H1 (cell line): Measurements from ENCODE around the gene FAM50A. TPM values are rescaled to one million over a fixed set of nuclear protein-coding genes. Genes with fewer than 3 reads are reported as not detected.

ENCODE experiments used
- CTCF ChIA-PET: fragments of 300-600 bp; sonication (Branson Sonifier 250); formaldehyde crosslinking; loops from one replicate; lab custom pipeline; 2021; ENCODE audit not compliant: partially characterized antibody; lab: Charles Lee
- POLR2A ChIA-PET: fragments of 300-600 bp; sonication (Branson Sonifier 250); formaldehyde crosslinking; loops from one replicate; lab custom pipeline; 2021; ENCODE audit warnings: inconsistent platforms; ENCODE audit not compliant: partially characterized antibody; lab: Charles Lee
- DNase-seq, 2 experiments: peaks; one replicate each; pipeline versions ENCODE4 v3.0.0 to v3.0.0-alpha.2; 2010 to 2022; ENCODE audit warnings: low spot score in 2 of 2, low read depth in 1 of 2, mixed read lengths in 1 of 2
- FAIRE-seq: peaks from 2 replicates; lab custom pipeline; 2011; peaks lifted over from hg19 to GRCh38; lab: Jason Lieb, UNC
- H2AFZ ChIP-seq: 2 replicates; pipeline ENCODE4 v1.8.1; 2012; ENCODE audit warnings: low read length, inconsistent platforms
- H2AK5ac ChIP-seq: 2 replicates; pipeline ENCODE4 v1.6.1; 2013; ENCODE audit warnings: low read depth, low read length
- H2BK120ac ChIP-seq: replicated peaks from 2 replicates; pipeline ENCODE3; 2013; ENCODE audit warnings: low read depth, low read length, inconsistent platforms
- H2BK12ac ChIP-seq: 2 replicates; pipeline ENCODE4 v1.6.1; 2013; ENCODE audit warnings: low read depth, low read length
- H2BK15ac ChIP-seq: 2 replicates; pipeline ENCODE4 v1.6.1; 2013; ENCODE audit warnings: low read length
- H2BK20ac ChIP-seq: 2 replicates; pipeline ENCODE4 v1.6.1; 2013; ENCODE audit warnings: low read length
- H2BK5ac ChIP-seq: 2 replicates; pipeline ENCODE4 v1.6.1; 2013; ENCODE audit warnings: low read depth, low read length
- H3K14ac ChIP-seq: 2 replicates; pipeline ENCODE4 v1.6.1; 2013; ENCODE audit warnings: inconsistent platforms; ENCODE audit not compliant: insufficient read length
- H3K18ac ChIP-seq: 2 replicates; pipeline ENCODE4 v1.6.1; 2013; ENCODE audit warnings: low read length; ENCODE audit errors: extremely low read depth
- H3K23ac ChIP-seq: 2 replicates; pipeline ENCODE4 v1.6.1; 2013; ENCODE audit warnings: inconsistent platforms; ENCODE audit not compliant: insufficient read length
- H3K23me2 ChIP-seq: 2 replicates; pipeline ENCODE4 v1.6.1; 2013; ENCODE audit warnings: low read depth, low read length
- H3K27ac ChIP-seq: 2 replicates; pipeline ENCODE4 v1.6.1; 2011; ENCODE audit warnings: low read depth, low read length, inconsistent platforms
- H3K27me3 ChIP-seq, 4 experiments: replicated peaks in 1 of 4; 1 replicate in 1 of 4; 2 replicates in 3 of 4; pipeline versions ENCODE4 v1.6.1 to v1.8.1; 2011 to 2013; ENCODE audit warnings: low read length in 3 of 4, mild to moderate bottlenecking in 3 of 4, inconsistent platforms in 2 of 4, mixed read lengths in 2 of 4, moderate library complexity in 1 of 4; ENCODE audit not compliant: control insufficient read depth in 3 of 4, insufficient read depth in 3 of 4; ENCODE audit errors: extremely low read depth in 1 of 4
- H3K36me3 ChIP-seq, 4 experiments: 2 replicates each; pipeline versions ENCODE4 v1.6.1 to v1.8.1; 2011 to 2013; ENCODE audit warnings: mild to moderate bottlenecking in 4 of 4, low read length in 3 of 4, moderate library complexity in 2 of 4, control low read depth in 1 of 4, inconsistent platforms in 1 of 4; ENCODE audit not compliant: insufficient read depth in 4 of 4, control insufficient read depth in 2 of 4
- H3K4ac ChIP-seq: replicated peaks from 2 replicates; pipeline ENCODE3; 2013; ENCODE audit warnings: low read length, low read depth, mixed read lengths, inconsistent platforms; ENCODE audit not compliant: insufficient read length
- H3K4me1 ChIP-seq, 4 experiments: replicated peaks in 1 of 4; 1 replicate in 1 of 4; 2 replicates in 3 of 4; pipeline versions ENCODE4 v1.6.1 to v1.8.1; 2011 to 2013; ENCODE audit warnings: low read length in 3 of 4, inconsistent platforms in 2 of 4, mixed read lengths in 1 of 4; ENCODE audit not compliant: insufficient read depth in 4 of 4, control insufficient read depth in 3 of 4
- H3K4me2 ChIP-seq, 2 experiments: 2 replicates each; pipeline versions ENCODE4 v1.6.1 to v1.8.1; 2011 to 2013; ENCODE audit warnings: low read depth in 2 of 2, low read length in 2 of 2, control low read depth in 1 of 2, inconsistent platforms in 1 of 2, mild to moderate bottlenecking in 1 of 2; ENCODE audit not compliant: insufficient read depth in 1 of 2
- H3K4me3 ChIP-seq, 4 experiments: fragments of 200-600, 300-600 bp in 1 of 4; sonication (generic), shearing (Covaris generic), sonication (Bioruptor Twin) in 1 of 4; 2 replicates each; pipeline versions ENCODE4 v1.5.1 to v1.8.1; 2011 to 2016; ENCODE audit warnings: low read length in 4 of 4, low read depth in 3 of 4, control low read depth in 2 of 4, inconsistent platforms in 2 of 4, mild to moderate bottlenecking in 2 of 4, mixed read lengths in 1 of 4, moderate library complexity in 1 of 4; ENCODE audit not compliant: insufficient read depth in 2 of 4; ENCODE audit errors: extremely low read depth in 1 of 4
- H3K56ac ChIP-seq: replicated peaks from 2 replicates; pipeline ENCODE3; 2013; ENCODE audit warnings: low read depth, mild to moderate bottlenecking, mixed read lengths, low read length, inconsistent platforms; ENCODE audit not compliant: insufficient read length
- H3K79me1 ChIP-seq: 2 replicates; pipeline ENCODE4 v1.6.1; 2013; ENCODE audit warnings: low read depth, low read length, control low read depth
- H3K79me2 ChIP-seq, 2 experiments: 2 replicates each; pipeline versions ENCODE4 v1.6.1 to v1.8.1; 2012 to 2013; ENCODE audit warnings: low read length in 2 of 2, mild to moderate bottlenecking in 2 of 2, inconsistent platforms in 1 of 2; ENCODE audit not compliant: insufficient read depth in 2 of 2, control insufficient read depth in 1 of 2
- H3K9ac ChIP-seq, 4 experiments: replicated peaks in 1 of 4; 1 replicate in 1 of 4; 2 replicates in 3 of 4; pipeline versions ENCODE4 v1.6.1 to v1.8.1; 2011 to 2013; ENCODE audit warnings: low read depth in 3 of 4, low read length in 3 of 4, control low read depth in 2 of 4, mild to moderate bottlenecking in 2 of 4, moderate library complexity in 2 of 4, inconsistent platforms in 1 of 4; ENCODE audit errors: extremely low read depth in 1 of 4
- H3K9me3 ChIP-seq, 2 experiments: 2 replicates each; pipeline versions ENCODE4 v1.6.1 to v1.8.1; 2012 to 2013; ENCODE audit warnings: mild to moderate bottlenecking in 2 of 2, moderate library complexity in 2 of 2, control low read depth in 1 of 2, inconsistent platforms in 1 of 2, low read depth in 1 of 2, low read length in 1 of 2, mixed read lengths in 1 of 2; ENCODE audit not compliant: insufficient read depth in 2 of 2
- H4K20me1 ChIP-seq, 2 experiments: replicated peaks in 1 of 2; 2 replicates each; pipeline versions ENCODE3 to v1.8.1; 2011 to 2013; ENCODE audit warnings: inconsistent platforms in 2 of 2, low read length in 2 of 2, mild to moderate bottlenecking in 1 of 2; ENCODE audit not compliant: insufficient read depth in 2 of 2, control insufficient read depth in 1 of 2
- H4K5ac ChIP-seq: 2 replicates; pipeline ENCODE4 v1.6.1; 2013; ENCODE audit warnings: low read length, low read depth, mixed read lengths, inconsistent platforms; ENCODE audit not compliant: insufficient read length
- H4K8ac ChIP-seq: 2 replicates; pipeline ENCODE4 v1.8.0; 2013; ENCODE audit warnings: mild to moderate bottlenecking, moderate library complexity, low read length, inconsistent platforms; ENCODE audit not compliant: insufficient read depth; ENCODE audit errors: extremely low read depth
- H4K91ac ChIP-seq: replicated peaks from 2 replicates; pipeline ENCODE3; 2013; ENCODE audit warnings: low read length, mixed read lengths, inconsistent platforms; ENCODE audit not compliant: insufficient read length
- E2F6 ChIP-seq: IDR thresholded peaks from 2 replicates; pipeline ENCODE4 v1.6.1; 2012; ENCODE audit warnings: inconsistent platforms
- HDAC6 ChIP-seq: IDR thresholded peaks from one replicate; pipeline ENCODE4 v1.7.1; 2012; ENCODE audit warnings: low read depth, mild to moderate bottlenecking, inconsistent platforms, low read length, moderate library complexity
- KDM4A ChIP-seq: IDR thresholded peaks from one replicate; pipeline ENCODE4 v1.7.1; 2012; ENCODE audit warnings: low read depth, mild to moderate bottlenecking, moderate library complexity, low read length, inconsistent platforms; ENCODE audit not compliant: severe bottlenecking
- RAD21 ChIP-seq, 2 experiments: IDR thresholded peaks in 1 of 2; conservative IDR thresholded peaks in 1 of 2; 2 replicates each; pipeline ENCODE4 v1.6.1; 2011; ENCODE audit warnings: low read depth in 2 of 2, low read length in 2 of 2, improper control_type of control experiment in 1 of 2, inconsistent platforms in 1 of 2, mild to moderate bottlenecking in 1 of 2, moderate library complexity in 1 of 2
- RFX5 ChIP-seq: IDR thresholded peaks from 2 replicates; pipeline ENCODE4 v1.6.1; 2011; ENCODE audit warnings: low read depth, low read length, improper control_type of control experiment, borderline replicate concordance
- SIRT6 ChIP-seq: IDR thresholded peaks from one replicate; pipeline ENCODE4 v1.7.1; 2012; ENCODE audit warnings: low read length, inconsistent platforms
- SP2 ChIP-seq: IDR thresholded peaks from 2 replicates; pipeline ENCODE4 v1.6.1; 2012; ENCODE audit warnings: mild to moderate bottlenecking, low read length, inconsistent platforms
- SRF ChIP-seq: IDR thresholded peaks from 2 replicates; pipeline ENCODE4 v1.6.1; 2011; ENCODE audit warnings: mild to moderate bottlenecking, low read depth, low read length, moderate library complexity
- TEAD4 ChIP-seq: IDR thresholded peaks from 2 replicates; pipeline ENCODE4 v1.6.1; 2012; ENCODE audit warnings: low read depth, low read length, inconsistent platforms, mixed read lengths
- WGBS, 2 experiments: shearing (Covaris generic) in 1 of 2; methylation state at CpG; one replicate each; pipeline versions ENCODE4 v1.1.6 to v1.1.7; 2013 to 2015; ENCODE audit warnings: low lambda C conversion rate in 2 of 2, mixed read lengths in 2 of 2, inconsistent platforms in 1 of 2, low coverage in 1 of 2, missing lambda C conversion rate in 1 of 2; ENCODE audit not compliant: insufficient replicate concordance in 2 of 2, insufficient coverage in 1 of 2, insufficient read length in 1 of 2; ENCODE audit errors: extremely low coverage in 1 of 2, missing lambda C conversion rate in 1 of 2; 5-methylcytosine and 5-hydroxymethylcytosine counted together
- polyA plus RNA-seq, 7 experiments: library from polyadenylated mRNA; depleted of rRNA in 3 of 7; stranded (reverse) in 5 of 7; unstranded in 2 of 7; fragments of >200 nt in 5 of 7; fragments of 200-250 nt in 2 of 7; gene quantifications; 1 replicate in 5 of 7; 2 replicates in 1 of 7; 4 replicates in 1 of 7; pipeline versions ENCODE4 v1.2.1 to v1.2.3, GENCODE V29; 2011 to 2013; ENCODE audit warnings: missing spikeins in 2 of 7, mixed read lengths in 2 of 7
- total RNA-seq: library from RNA; stranded (reverse); fragmentation: NEBNext Ultra II Directional; extraction: Animal tissue kit (Norgen Biotek cat#: 25700); gene quantifications from 2 replicates; pipeline ENCODE4 v1.2.1, GENCODE V29; 2021
- TF ChIP-seq, protein P1 (sequence below): IDR thresholded peaks from 2 replicates; pipeline ENCODE4 v1.6.1; 2011; ENCODE audit warnings: low read length, improper control_type of control experiment
- TF ChIP-seq, protein P2 (sequence below): IDR thresholded peaks from 2 replicates; pipeline ENCODE4 v1.6.1; 2012; ENCODE audit warnings: inconsistent platforms

FAM50A gene
- total and polyA plus RNA-seq, 2 of the 8 experiments (the other 6 are each of a cell fraction or from before 2014, with no cell fraction given): 30.7 to 48.7 TPM

GRCh38 chrX:154450312-154450711 is 6.4 kb downstream of the FAM50A start:
- no peaks in the 10 kb centered on the region; the same call in 1 of the 2 replicates for H3K79me1 ChIP-seq
- H3K4me1 ChIP-seq: no peaks in the 10 kb centered on the region
- H3K18ac ChIP-seq: no peak overlapping the region
- H3K14ac ChIP-seq: no peak overlapping the region
- no peak overlapping the region for H4K8ac ChIP-seq
- no peaks in the 10 kb centered on the region for H3K23me2 ChIP-seq
- H3K4ac ChIP-seq: no peak overlapping the region
- H2BK15ac ChIP-seq: no peak overlapping the region
- H3K23ac ChIP-seq: no peak overlapping the region
- no peak overlapping the region for H3K56ac ChIP-seq
- H3K36me3 ChIP-seq: peaks cover 0 to 17% (median 5%) of the 10 kb centered on the region in 4 experiments; a peak in 5 of 8 replicates
- no peaks in the 10 kb centered on the region for H4K20me1 ChIP-seq
- H4K5ac ChIP-seq: no peak overlapping the region
- H2BK20ac ChIP-seq: no peak overlapping the region
- ChIA-PET CTCF (interaction anchor here (1.0 kb wide), 1 partner anchor 32 kb away, joined by 3 read pairs; no protein-coding TSS in a partner anchor), POLR2A (no interaction called here)
- no peak overlapping the region for H2AK5ac ChIP-seq
- H3K4me3 ChIP-seq: no peak overlapping the region
- no peak overlapping the region for H2BK120ac ChIP-seq
- H3K9ac ChIP-seq: no peak overlapping the region
- no peaks in the 10 kb centered on the region; a peak in 1 of 4 replicates for H3K79me2 ChIP-seq
- no peak overlapping the region for H4K91ac ChIP-seq
- TF ChIP-seq HDAC6 (no peak), RFX5 (no peak), RAD21 (IDR thresholded peaks at IDR 0.05 in 1 of 2, conservative IDR thresholded peaks at IDR 0.05 in 1 of 2; ENCODE audit: low read depth in 2 of 2, low read length in 2 of 2) (no peak), KDM4A (no peak), SRF (no peak), SIRT6 (no peak), TEAD4 (no peak), E2F6 (no peak), SP2 (no peak)
- TF ChIP-seq, protein P1, sequence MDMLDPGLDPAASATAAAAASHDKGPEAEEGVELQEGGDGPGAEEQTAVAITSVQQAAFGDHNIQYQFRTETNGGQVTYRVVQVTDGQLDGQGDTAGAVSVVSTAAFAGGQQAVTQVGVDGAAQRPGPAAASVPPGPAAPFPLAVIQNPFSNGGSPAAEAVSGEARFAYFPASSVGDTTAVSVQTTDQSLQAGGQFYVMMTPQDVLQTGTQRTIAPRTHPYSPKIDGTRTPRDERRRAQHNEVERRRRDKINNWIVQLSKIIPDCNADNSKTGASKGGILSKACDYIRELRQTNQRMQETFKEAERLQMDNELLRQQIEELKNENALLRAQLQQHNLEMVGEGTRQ: no peak
- TF ChIP-seq, protein P2, sequence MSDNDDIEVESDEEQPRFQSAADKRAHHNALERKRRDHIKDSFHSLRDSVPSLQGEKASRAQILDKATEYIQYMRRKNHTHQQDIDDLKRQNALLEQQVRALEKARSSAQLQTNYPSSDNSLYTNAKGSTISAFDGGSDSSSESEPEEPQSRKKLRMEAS: no peak
- no peak overlapping the region for H2BK5ac ChIP-seq
- H3K27ac ChIP-seq: no peak overlapping the region
- FAIRE-seq (no peak), DNase-seq (no peak)
- whole genome bisulfite sequencing, 2 experiments: 96% methylated on average over 11 of the region's 17 CpGs; no CpG with 5 or more reads in 1 of the 2 experiments
- no peak overlapping the region for H3K4me2 ChIP-seq
- no peak overlapping the region for H2BK12ac ChIP-seq
- no peak overlapping the region for H2AFZ ChIP-seq
- H3K9me3 ChIP-seq: no peaks in the 10 kb centered on the region
- H3K27me3 ChIP-seq: no peaks in the 10 kb centered on the region
